ENCODE results near the gene MAP3K7.

- TF ChIP-seq CTCF (conservative IDR thresholded peaks at IDR 0.05; ENCODE audit: low read depth in 2 of 2) (no peak), POLR2AphosphoS5 (IDR thresholded peaks at IDR 0.05; ENCODE audit: low read depth) (no peak), ZNF331 (CRISPR knock-in tag; IDR thresholded peaks at IDR 0.05; ENCODE audit: low read depth) (no peak), EZH2 (IDR thresholded peaks at IDR 0.05; ENCODE audit: low read depth, unreplicated experiment) (no peak), REST (IDR thresholded peaks at IDR 0.05; ENCODE audit: unreplicated experiment) (no peak), STAT1 (IDR thresholded peaks at IDR 0.05; ENCODE audit: unreplicated experiment) (no peak), CREB1 (CRISPR knock-in tag; IDR thresholded peaks at IDR 0.05; ENCODE audit: low read depth) (no peak), NANOG (IDR thresholded peaks at IDR 0.05; ENCODE audit: borderline replicate concordance) (no peak), EZH2phosphoT487 (IDR thresholded peaks at IDR 0.05; ENCODE audit: unreplicated experiment) (no peak), JUNB (IDR thresholded peaks at IDR 0.05; ENCODE audit: unreplicated experiment) (no peak)
Observed at GRCh38 chr6:90480666-90481065, 106.2 kb downstream of the MAP3K7 start.

Measured in GM23338 (cell line).